Nephron (organoid): ENCODE results near the gene FAAP100.

ENCODE experiments used
- H3K27ac Mint-ChIP-seq, 3 experiments: 2 replicates each; pipeline ENCODE4 v1.8.0; 2020; ENCODE audit warnings: mixed read lengths in 3 of 3, mild to moderate bottlenecking in 2 of 3, moderate library complexity in 1 of 3
- H3K27me3 Mint-ChIP-seq: 2 replicates; pipeline ENCODE4 v1.8.0; 2021; ENCODE audit warnings: low read depth, mild to moderate bottlenecking, moderate library complexity, mixed read lengths
- H3K36me3 Mint-ChIP-seq: 2 replicates; pipeline ENCODE4 v1.8.0; 2020; ENCODE audit warnings: low read depth, mixed read lengths
- H3K4me1 Mint-ChIP-seq: 2 replicates; pipeline ENCODE4 v1.8.0; 2020; ENCODE audit warnings: mixed read lengths
- H3K4me3 Mint-ChIP-seq, 3 experiments: 2 replicates each; pipeline ENCODE4 v1.8.0; 2020; ENCODE audit warnings: mild to moderate bottlenecking in 3 of 3, mixed read lengths in 3 of 3, moderate library complexity in 2 of 3
- H3K9me3 Mint-ChIP-seq: 2 replicates; pipeline ENCODE4 v1.8.0; 2020; ENCODE audit warnings: mixed read lengths
- TF ChIP-seq, protein P1 (sequence below), 3 experiments: fragments of 200-600 bp; sonication (generic); IDR thresholded peaks; one replicate each; pipeline ENCODE4 v1.5.0; 2021; ENCODE audit warnings: antibody characterized with exemption in 3 of 3; ENCODE audit not compliant: unreplicated experiment in 3 of 3

Gene FAAP100

GRCh38 chr17:81582341-81582740 lies 30.2 kb upstream of the FAAP100 start:
- H3K27me3 Mint-ChIP-seq: no peaks in the 10 kb centered on the region

DNA sequence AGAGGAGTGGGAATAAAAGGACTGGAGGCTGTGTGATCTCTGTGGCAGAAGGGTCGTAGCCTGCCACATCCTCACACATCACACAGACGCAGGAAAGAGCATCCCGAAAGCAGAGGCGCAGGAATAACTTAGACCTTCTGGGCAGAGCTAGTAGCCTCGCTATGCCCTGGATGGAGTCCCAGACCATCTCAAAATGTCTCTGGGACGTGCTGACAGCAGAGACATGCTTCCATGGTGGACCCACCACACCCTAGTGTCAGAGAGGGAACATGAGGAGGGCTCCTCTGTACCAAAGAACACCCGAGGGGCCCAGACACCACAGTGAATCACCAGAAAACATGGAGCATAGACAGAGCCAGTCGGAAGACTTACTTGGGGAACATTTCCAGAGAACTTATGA lies 29.6 kb upstream of the FAAP100 start:
- no peaks in the 10 kb centered on the region for H3K27me3 Mint-ChIP-seq
- peaks cover 73% of the 10 kb centered on the region for H3K36me3 Mint-ChIP-seq

More at GRCh38 chr17:81582341-81582740, 30.2 kb upstream of the FAAP100 start:
- H3K36me3 Mint-ChIP-seq: peaks cover 75% of the 10 kb centered on the region
- H3K9me3 Mint-ChIP-seq: no peaks in the 10 kb centered on the region
- peaks cover 8% of the 10 kb centered on the region for H3K4me1 Mint-ChIP-seq
- no peak overlapping the region for H3K4me3 Mint-ChIP-seq
- no peak overlapping the region for H3K27ac Mint-ChIP-seq
- TF ChIP-seq, protein P1, sequence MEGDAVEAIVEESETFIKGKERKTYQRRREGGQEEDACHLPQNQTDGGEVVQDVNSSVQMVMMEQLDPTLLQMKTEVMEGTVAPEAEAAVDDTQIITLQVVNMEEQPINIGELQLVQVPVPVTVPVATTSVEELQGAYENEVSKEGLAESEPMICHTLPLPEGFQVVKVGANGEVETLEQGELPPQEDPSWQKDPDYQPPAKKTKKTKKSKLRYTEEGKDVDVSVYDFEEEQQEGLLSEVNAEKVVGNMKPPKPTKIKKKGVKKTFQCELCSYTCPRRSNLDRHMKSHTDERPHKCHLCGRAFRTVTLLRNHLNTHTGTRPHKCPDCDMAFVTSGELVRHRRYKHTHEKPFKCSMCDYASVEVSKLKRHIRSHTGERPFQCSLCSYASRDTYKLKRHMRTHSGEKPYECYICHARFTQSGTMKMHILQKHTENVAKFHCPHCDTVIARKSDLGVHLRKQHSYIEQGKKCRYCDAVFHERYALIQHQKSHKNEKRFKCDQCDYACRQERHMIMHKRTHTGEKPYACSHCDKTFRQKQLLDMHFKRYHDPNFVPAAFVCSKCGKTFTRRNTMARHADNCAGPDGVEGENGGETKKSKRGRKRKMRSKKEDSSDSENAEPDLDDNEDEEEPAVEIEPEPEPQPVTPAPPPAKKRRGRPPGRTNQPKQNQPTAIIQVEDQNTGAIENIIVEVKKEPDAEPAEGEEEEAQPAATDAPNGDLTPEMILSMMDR (IDR thresholded peaks at IDR 0.05; ENCODE audit: unreplicated experiment in 3 of 3): no peak

DNA sequence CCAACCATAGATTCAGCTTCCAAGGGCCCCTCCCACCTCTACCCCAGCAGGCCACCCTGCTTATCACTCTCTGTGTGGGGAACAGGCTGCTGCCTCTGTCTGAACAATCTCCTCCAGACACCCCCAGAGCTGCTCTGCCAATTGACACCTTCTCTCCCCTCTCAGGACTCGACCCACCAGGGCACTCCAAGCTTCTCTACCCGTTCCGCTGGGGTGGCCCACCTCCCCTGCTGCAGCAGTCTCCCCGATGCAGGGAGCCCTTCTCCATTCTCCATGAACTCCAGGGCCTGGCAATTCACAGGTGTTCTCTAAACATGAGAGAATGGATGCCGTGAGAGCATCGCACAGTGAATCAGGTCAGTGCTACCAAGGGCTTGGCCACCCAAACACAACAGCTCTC lies 28.3 kb upstream of the FAAP100 start:
- no peak overlapping the region for H3K27ac Mint-ChIP-seq
- no peaks in the 10 kb centered on the region for H3K9me3 Mint-ChIP-seq
- peaks cover 70% of the 10 kb centered on the region for H3K36me3 Mint-ChIP-seq
- no peaks in the 10 kb centered on the region for H3K27me3 Mint-ChIP-seq
- peaks cover 25% of the 10 kb centered on the region for H3K4me1 Mint-ChIP-seq
- TF ChIP-seq, protein P1 (IDR thresholded peaks at IDR 0.05; ENCODE audit: unreplicated experiment in 3 of 3): no peak
- H3K4me3 Mint-ChIP-seq: no peak overlapping the region

More for the DNA sequence above, 29.6 kb upstream of the FAAP100 start:
- Mint-ChIP-seq H3K27ac (no peak overlapping the region), H3K4me1 (peaks cover 13% of the 10 kb centered on the region), H3K4me3 (no peak overlapping the region), H3K9me3 (no peaks in the 10 kb centered on the region)
- TF ChIP-seq, protein P1 (IDR thresholded peaks at IDR 0.05; ENCODE audit: unreplicated experiment in 3 of 3): no peak

DNA sequence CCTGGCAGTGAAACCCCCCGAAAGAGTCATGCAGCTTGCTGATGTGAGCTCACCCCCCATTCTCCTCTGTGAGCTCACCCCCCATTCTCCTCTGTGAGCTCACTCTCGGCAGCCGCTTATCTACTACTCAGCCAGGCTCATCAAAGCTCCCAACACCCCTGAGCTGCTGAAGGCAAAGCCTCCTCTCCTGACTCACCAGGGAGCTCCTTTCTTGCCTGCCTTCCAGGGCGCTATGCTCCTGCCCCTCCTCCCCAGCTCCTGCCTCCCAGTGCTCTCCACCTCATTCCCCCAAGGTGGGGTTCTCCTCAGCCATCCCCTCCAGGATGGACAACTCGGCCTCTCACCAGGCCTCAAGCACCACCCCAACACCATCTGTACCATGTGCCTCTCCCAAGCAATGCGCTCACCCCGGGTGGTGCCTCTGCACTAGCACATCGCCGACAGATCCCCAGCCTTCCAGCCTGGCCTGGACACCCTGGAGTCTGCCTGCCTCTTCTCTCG lies 27.7 kb upstream of the FAAP100 start:
- TF ChIP-seq, protein P1 (IDR thresholded peaks at IDR 0.05; ENCODE audit: unreplicated experiment in 3 of 3): no peak
- no peaks in the 10 kb centered on the region for H3K9me3 Mint-ChIP-seq
- H3K27me3 Mint-ChIP-seq: no peaks in the 10 kb centered on the region
- no peak overlapping the region for H3K27ac Mint-ChIP-seq
- H3K36me3 Mint-ChIP-seq: peaks cover 65% of the 10 kb centered on the region
- peaks cover 25% of the 10 kb centered on the region for H3K4me1 Mint-ChIP-seq
- no peak overlapping the region for H3K4me3 Mint-ChIP-seq

DNA sequence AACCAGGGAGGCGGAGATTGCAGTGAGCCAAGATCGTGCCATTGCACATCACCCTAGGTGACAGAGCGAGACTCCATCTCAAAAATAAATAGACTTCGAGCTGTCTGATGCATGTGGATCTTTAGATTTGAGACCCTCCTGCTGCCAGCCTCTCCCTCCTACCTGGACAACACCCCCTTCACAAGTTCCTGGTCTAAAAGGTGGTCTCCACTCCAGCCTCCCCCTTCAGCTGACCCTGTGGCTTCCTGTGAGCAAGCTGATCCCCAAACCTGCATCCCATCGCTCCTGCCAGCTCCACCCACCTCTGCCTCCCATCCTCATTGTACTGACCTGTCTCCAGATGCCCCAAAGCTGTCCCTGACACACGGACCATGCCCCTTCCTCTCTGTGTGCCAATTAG lies 27.1 kb upstream of the FAAP100 start:
- peaks cover 28% of the 10 kb centered on the region for H3K4me1 Mint-ChIP-seq
- no peaks in the 10 kb centered on the region for H3K9me3 Mint-ChIP-seq
- TF ChIP-seq, protein P1 (IDR thresholded peaks at IDR 0.05; ENCODE audit: unreplicated experiment in 3 of 3): no peak

DNA sequence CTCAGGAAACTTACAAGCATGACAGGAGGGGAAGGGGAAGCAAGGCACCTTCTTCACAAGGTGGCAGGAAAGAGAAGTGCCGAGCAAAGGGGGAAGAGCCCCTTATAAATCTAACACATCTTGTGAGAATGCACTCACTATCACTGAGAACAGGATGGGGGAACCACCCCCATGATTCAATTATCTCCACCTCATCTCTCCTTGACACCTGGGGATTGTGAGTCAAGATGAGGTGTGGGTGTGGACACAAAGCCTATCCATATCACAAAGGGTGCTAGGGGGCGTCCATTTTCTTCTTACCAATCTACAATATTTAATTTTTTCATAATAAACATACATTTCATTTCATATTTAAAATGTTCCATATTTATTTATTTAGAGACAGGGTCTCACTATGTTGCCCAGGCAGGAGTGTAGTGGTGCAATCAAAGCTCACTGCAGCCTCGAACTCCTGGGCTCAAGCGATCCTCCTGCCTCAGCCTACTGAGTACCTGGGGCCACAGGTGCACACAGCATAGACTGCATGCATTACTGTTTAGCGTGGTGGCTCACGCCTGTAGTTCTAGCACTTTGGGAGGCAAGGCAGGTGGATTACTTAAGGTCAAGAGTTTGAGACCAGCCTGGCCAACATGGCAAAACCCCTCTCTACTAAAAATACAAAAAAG lies 26.5 kb upstream of the FAAP100 start:
- peaks cover 34% of the 10 kb centered on the region for H3K4me1 Mint-ChIP-seq
- H3K4me3 Mint-ChIP-seq: no peak overlapping the region
- TF ChIP-seq, protein P1 (IDR thresholded peaks at IDR 0.05; ENCODE audit: unreplicated experiment in 3 of 3): no peak
- no peaks in the 10 kb centered on the region for H3K27me3 Mint-ChIP-seq
- H3K9me3 Mint-ChIP-seq: no peaks in the 10 kb centered on the region
- peak overlapping the region in 1 of 3 experiments; percentile 1 for H3K27ac Mint-ChIP-seq
- H3K36me3 Mint-ChIP-seq: peaks cover 66% of the 10 kb centered on the region

More for the DNA sequence above, 27.1 kb upstream of the FAAP100 start:
- H3K4me3 Mint-ChIP-seq: no peak overlapping the region
- no peak overlapping the region for H3K27ac Mint-ChIP-seq
- H3K36me3 Mint-ChIP-seq: peaks cover 66% of the 10 kb centered on the region
- H3K27me3 Mint-ChIP-seq: no peaks in the 10 kb centered on the region
